Neural cell (in vitro differentiated cells): ENCODE measurements around the gene AK5. TPM values are rescaled to one million over a fixed set of nuclear protein-coding genes. Genes with fewer than 3 reads are reported as not detected.

Source experiments
- H2AFZ ChIP-seq: fragments of 200-600, 300-800 bp; sonication (generic), shearing (Covaris generic); 2 replicates; pipeline ENCODE4 v1.6.0; 2014; ENCODE audit warnings: low read depth, mild to moderate bottlenecking, antibody characterized with exemption, low read length, moderate library complexity
- H3F3A ChIP-seq: fragments of 200-600 bp; shearing (Covaris generic); 2 replicates; pipeline ENCODE4 v1.6.1; 2016; ENCODE audit warnings: mild to moderate bottlenecking, moderate library complexity, mixed read lengths, antibody characterized with exemption, low read length; ENCODE audit not compliant: insufficient read depth, poor library complexity, severe bottlenecking
- H3K27ac ChIP-seq: fragments of 200-600, 300-800 bp; sonication (generic), shearing (Covaris generic); 2 replicates; pipeline ENCODE4 v1.5.1; 2014; ENCODE audit warnings: mild to moderate bottlenecking, low read length, moderate library complexity
- H3K27me3 ChIP-seq: fragments of 300-800, 200-600 bp; sonication (generic), shearing (Covaris generic); 2 replicates; pipeline ENCODE4 v1.6.0; 2014; ENCODE audit warnings: mild to moderate bottlenecking, low read depth, low read length, moderate library complexity; ENCODE audit not compliant: insufficient read depth
- H3K36me3 ChIP-seq: fragments of 300-800, 200-600 bp; sonication (generic), shearing (Covaris generic); 2 replicates; pipeline ENCODE4 v1.5.1; 2014; ENCODE audit warnings: mild to moderate bottlenecking, antibody characterized with exemption, low read length, moderate library complexity; ENCODE audit not compliant: insufficient read depth
- H3K4me2 ChIP-seq: fragments of 300-800, 200-600 bp; sonication (generic), shearing (Covaris generic); 2 replicates; pipeline ENCODE4 v1.6.0; 2014; ENCODE audit warnings: mild to moderate bottlenecking, low read length
- H3K4me3 ChIP-seq: fragments of 300-800, 200-600 bp; sonication (generic), shearing (Covaris generic); 2 replicates; pipeline ENCODE4 v1.5.1; 2014; ENCODE audit warnings: mild to moderate bottlenecking, low read length, moderate library complexity
- H3K79me2 ChIP-seq: fragments of 200-600 bp; shearing (Covaris generic); replicated peaks from 2 replicates; pipeline ENCODE4 v1.6.0; 2014; ENCODE audit warnings: mild to moderate bottlenecking, low read length, moderate library complexity; ENCODE audit not compliant: insufficient read depth
- H3K9ac ChIP-seq: fragments of 300-800, 200-600 bp; sonication (generic), shearing (Covaris generic); 2 replicates; pipeline ENCODE4 v1.6.1; 2016; ENCODE audit warnings: mild to moderate bottlenecking, low read length, mixed read lengths
- H3K9me2 ChIP-seq: fragments of 200-600 bp; shearing (Covaris generic); 2 replicates; pipeline ENCODE4 v1.6.1; 2016; ENCODE audit warnings: mild to moderate bottlenecking, low read length, mixed read lengths; ENCODE audit not compliant: insufficient read depth
- H3K9me3 ChIP-seq: fragments of 200-600, 300-800 bp; sonication (generic), shearing (Covaris generic); 2 replicates; pipeline ENCODE4 v1.6.1; 2016; ENCODE audit warnings: mild to moderate bottlenecking, mixed run types, low read length, moderate library complexity, mixed read lengths
- H4K20me1 ChIP-seq: fragments of 200-600 bp; shearing (Covaris generic); 2 replicates; pipeline ENCODE4 v1.6.1; 2016; ENCODE audit warnings: mild to moderate bottlenecking, mixed run types; ENCODE audit not compliant: insufficient read depth
- EP300 ChIP-seq: fragments of 450-650 bp; conservative IDR thresholded peaks from 2 replicates; pipeline ENCODE4 v1.6.1; 2014; ENCODE audit warnings: antibody characterized with exemption, mild to moderate bottlenecking, moderate library complexity; ENCODE audit not compliant: poor library complexity, severe bottlenecking
- EZH2 ChIP-seq: fragments of 200-600, 300-800 bp; shearing (Covaris generic), sonication (generic); IDR thresholded peaks from 2 replicates; pipeline ENCODE4 v1.6.1; 2014; ENCODE audit warnings: antibody characterized with exemption, low read length, borderline replicate concordance, mild to moderate bottlenecking; ENCODE audit not compliant: insufficient read depth, poor library complexity, severe bottlenecking
- MXI1 ChIP-seq: fragments of 450-650 bp; conservative IDR thresholded peaks from 2 replicates; pipeline ENCODE4 v1.6.1; 2014; ENCODE audit warnings: antibody characterized with exemption, mild to moderate bottlenecking; ENCODE audit not compliant: poor library complexity, severe bottlenecking
- POLR2AphosphoS5 ChIP-seq: IDR thresholded peaks from 2 replicates; pipeline ENCODE4 v1.6.1; 2012
- RAD21 ChIP-seq: fragments of 450-650 bp; conservative IDR thresholded peaks from 2 replicates; pipeline ENCODE4 v1.6.1; 2014; ENCODE audit warnings: antibody characterized with exemption, mild to moderate bottlenecking, moderate library complexity
- SMC3 ChIP-seq: fragments of 450-650 bp; conservative IDR thresholded peaks from 2 replicates; pipeline ENCODE4 v1.6.1; 2014; ENCODE audit warnings: antibody characterized with exemption, mild to moderate bottlenecking, moderate library complexity; ENCODE audit not compliant: poor library complexity
- TAF1 ChIP-seq: IDR thresholded peaks from 2 replicates; pipeline ENCODE4 v1.6.1; 2012; ENCODE audit warnings: low read depth
- polyA plus RNA-seq: library from polyadenylated mRNA; depleted of rRNA; stranded (reverse); fragments of >200 nt; gene quantifications from 2 replicates; pipeline ENCODE4 v1.2.3, GENCODE V29; 2014
- TF ChIP-seq, protein P1 (sequence below): IDR thresholded peaks from 2 replicates; pipeline ENCODE4 v1.6.1; 2012; ENCODE audit warnings: borderline replicate concordance
- TF ChIP-seq, protein P2 (sequence below): fragments of 450-650 bp; IDR thresholded peaks from 2 replicates; pipeline ENCODE4 v1.5.1; 2014; ENCODE audit warnings: antibody characterized with exemption, mild to moderate bottlenecking, moderate library complexity; ENCODE audit not compliant: poor library complexity, severe bottlenecking

AK5 gene
- polyA plus RNA-seq, 1 donor from 2014 or later: 7.1 TPM

DNA sequence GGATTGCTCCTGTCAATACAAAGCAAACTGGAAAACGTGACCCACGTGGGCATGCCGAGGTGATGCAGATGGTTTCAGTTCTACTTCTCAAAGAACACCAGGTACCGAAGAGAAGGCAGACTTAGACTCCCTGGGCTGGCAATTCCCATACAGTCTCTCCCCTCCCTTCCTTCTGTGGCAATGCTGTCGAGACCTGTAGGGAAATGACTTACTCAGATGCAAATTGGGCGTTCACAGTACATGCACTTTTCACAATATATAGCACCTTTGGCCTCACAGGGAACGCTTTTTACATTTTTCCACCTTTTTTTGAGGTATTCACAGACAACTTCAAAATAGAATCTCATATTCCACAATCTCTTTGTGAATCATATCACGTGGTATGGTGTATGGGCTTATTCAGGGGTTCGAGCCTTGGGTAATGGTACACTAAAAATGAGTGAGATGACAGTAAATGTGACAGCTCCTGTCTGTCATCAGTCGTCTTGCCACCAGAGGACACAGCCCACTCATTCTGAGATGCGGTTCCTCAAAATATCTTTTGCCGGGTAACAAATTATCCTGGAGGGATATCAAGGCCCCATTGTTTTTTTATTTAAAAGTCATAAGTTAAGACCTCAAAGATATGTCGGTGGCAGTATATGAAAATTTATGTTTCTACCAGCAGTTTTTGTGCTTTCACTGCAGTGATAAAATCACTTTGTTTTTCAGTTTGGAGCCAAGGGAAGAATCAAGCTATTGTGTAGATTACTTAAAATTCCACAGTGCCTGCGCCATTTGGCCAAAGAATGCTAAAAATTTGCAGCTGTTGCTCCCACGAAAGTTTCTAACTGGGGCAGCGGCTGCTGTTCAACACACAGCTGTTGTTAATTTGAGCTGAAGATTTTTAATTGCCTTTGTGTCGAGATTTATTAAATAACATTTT is 232.3 kb downstream of the AK5 start:
- Histone ChIP-seq H3K9me2 (no peaks in the 10 kb centered on the region), H3K27ac (no peak overlapping the region), H4K20me1 (no peaks in the 10 kb centered on the region), H3K27me3 (no peaks in the 10 kb centered on the region), H3K79me2 (no peaks in the 10 kb centered on the region), H3K36me3 (no peaks in the 10 kb centered on the region), H3K9me3 (no peaks in the 10 kb centered on the region), H3F3A (no peaks in the 10 kb centered on the region), H3K4me2 (no peak overlapping the region), H2AFZ (no peak overlapping the region), H3K9ac (no peak overlapping the region), H3K4me3 (no peak overlapping the region)
- TF ChIP-seq, protein P1, sequence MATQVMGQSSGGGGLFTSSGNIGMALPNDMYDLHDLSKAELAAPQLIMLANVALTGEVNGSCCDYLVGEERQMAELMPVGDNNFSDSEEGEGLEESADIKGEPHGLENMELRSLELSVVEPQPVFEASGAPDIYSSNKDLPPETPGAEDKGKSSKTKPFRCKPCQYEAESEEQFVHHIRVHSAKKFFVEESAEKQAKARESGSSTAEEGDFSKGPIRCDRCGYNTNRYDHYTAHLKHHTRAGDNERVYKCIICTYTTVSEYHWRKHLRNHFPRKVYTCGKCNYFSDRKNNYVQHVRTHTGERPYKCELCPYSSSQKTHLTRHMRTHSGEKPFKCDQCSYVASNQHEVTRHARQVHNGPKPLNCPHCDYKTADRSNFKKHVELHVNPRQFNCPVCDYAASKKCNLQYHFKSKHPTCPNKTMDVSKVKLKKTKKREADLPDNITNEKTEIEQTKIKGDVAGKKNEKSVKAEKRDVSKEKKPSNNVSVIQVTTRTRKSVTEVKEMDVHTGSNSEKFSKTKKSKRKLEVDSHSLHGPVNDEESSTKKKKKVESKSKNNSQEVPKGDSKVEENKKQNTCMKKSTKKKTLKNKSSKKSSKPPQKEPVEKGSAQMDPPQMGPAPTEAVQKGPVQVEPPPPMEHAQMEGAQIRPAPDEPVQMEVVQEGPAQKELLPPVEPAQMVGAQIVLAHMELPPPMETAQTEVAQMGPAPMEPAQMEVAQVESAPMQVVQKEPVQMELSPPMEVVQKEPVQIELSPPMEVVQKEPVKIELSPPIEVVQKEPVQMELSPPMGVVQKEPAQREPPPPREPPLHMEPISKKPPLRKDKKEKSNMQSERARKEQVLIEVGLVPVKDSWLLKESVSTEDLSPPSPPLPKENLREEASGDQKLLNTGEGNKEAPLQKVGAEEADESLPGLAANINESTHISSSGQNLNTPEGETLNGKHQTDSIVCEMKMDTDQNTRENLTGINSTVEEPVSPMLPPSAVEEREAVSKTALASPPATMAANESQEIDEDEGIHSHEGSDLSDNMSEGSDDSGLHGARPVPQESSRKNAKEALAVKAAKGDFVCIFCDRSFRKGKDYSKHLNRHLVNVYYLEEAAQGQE: no peak
- TF ChIP-seq POLR2AphosphoS5 (no peak), MXI1 (no peak), TAF1 (no peak), EP300 (no peak), SMC3 (no peak), EZH2 (no peak), RAD21 (no peak)
- TF ChIP-seq, protein P2, sequence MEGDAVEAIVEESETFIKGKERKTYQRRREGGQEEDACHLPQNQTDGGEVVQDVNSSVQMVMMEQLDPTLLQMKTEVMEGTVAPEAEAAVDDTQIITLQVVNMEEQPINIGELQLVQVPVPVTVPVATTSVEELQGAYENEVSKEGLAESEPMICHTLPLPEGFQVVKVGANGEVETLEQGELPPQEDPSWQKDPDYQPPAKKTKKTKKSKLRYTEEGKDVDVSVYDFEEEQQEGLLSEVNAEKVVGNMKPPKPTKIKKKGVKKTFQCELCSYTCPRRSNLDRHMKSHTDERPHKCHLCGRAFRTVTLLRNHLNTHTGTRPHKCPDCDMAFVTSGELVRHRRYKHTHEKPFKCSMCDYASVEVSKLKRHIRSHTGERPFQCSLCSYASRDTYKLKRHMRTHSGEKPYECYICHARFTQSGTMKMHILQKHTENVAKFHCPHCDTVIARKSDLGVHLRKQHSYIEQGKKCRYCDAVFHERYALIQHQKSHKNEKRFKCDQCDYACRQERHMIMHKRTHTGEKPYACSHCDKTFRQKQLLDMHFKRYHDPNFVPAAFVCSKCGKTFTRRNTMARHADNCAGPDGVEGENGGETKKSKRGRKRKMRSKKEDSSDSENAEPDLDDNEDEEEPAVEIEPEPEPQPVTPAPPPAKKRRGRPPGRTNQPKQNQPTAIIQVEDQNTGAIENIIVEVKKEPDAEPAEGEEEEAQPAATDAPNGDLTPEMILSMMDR: no peak

GRCh38 chr1:77514921-77515776 is 233.3 kb downstream of the AK5 start:
- Histone ChIP-seq H3K79me2 (no peaks in the 10 kb centered on the region), H3K27ac (no peak overlapping the region), H4K20me1 (no peaks in the 10 kb centered on the region), H3K36me3 (no peaks in the 10 kb centered on the region), H3K9ac (no peak overlapping the region), H2AFZ (no peak overlapping the region), H3K9me2 (no peaks in the 10 kb centered on the region), H3K27me3 (no peaks in the 10 kb centered on the region), H3F3A (no peaks in the 10 kb centered on the region), H3K9me3 (no peaks in the 10 kb centered on the region), H3K4me3 (no peak overlapping the region), H3K4me2 (no peak overlapping the region)
- TF ChIP-seq, protein P1: no peak
- TF ChIP-seq MXI1 (no peak), TAF1 (no peak), EP300 (no peak), POLR2AphosphoS5 (no peak), EZH2 (no peak), SMC3 (no peak), RAD21 (no peak)
- TF ChIP-seq, protein P2: no peak
